Esophagus squamous epithelium (tissue), 5 donors: ENCODE results near the gene SYNDIG1L. TPM values are rescaled to one million over a fixed set of nuclear protein-coding genes. Genes with fewer than 3 reads are reported as not detected.

Experiments
- DNase-seq: peaks from one replicate; lab custom pipeline; 2025; lab: John Stamatoyannopoulos, UW
- H3K27ac ChIP-seq, 4 donors: fragments of 200-600 bp; sonication (generic); one replicate each; pipeline ENCODE4 v1.5.1; 2016 to 2019; ENCODE audit warnings: mild to moderate bottlenecking in 1 of 4
- H3K27me3 ChIP-seq, 4 donors: fragments of 200-600 bp; sonication (generic); 1 replicate in 3 of 4; 2 replicates in 1 of 4; pipeline versions ENCODE4 v1.5.1 to v1.6.0; 2017 to 2021; ENCODE audit warnings: antibody characterized with exemption in 1 of 4
- H3K36me3 ChIP-seq, 3 donors: fragments of 200-600 bp; sonication (generic); one replicate each; pipeline ENCODE4 v1.5.1; 2016 to 2019
- H3K4me1 ChIP-seq, 3 donors: fragments of 200-600 bp; sonication (generic); one replicate each; pipeline ENCODE4 v1.5.1; 2017 to 2019
- H3K4me3 ChIP-seq, 4 donors: fragments of 200-600 bp; sonication (generic); 1 replicate in 3 of 4; 2 replicates in 1 of 4; pipeline ENCODE4 v1.5.1; 2016 to 2019; ENCODE audit warnings: mild to moderate bottlenecking in 2 of 4, moderate library complexity in 1 of 4
- H3K9me3 ChIP-seq, 3 donors: fragments of 200-600 bp; sonication (generic); one replicate each; pipeline ENCODE4 v1.5.1; 2016 to 2019
- POLR2A ChIP-seq, 4 donors: fragments of 450-650 bp; IDR thresholded peaks; one replicate each; pipeline ENCODE4 v1.6.1; 2017; ENCODE audit warnings: antibody characterized with exemption in 4 of 4, mild to moderate bottlenecking in 4 of 4, moderate library complexity in 3 of 4
- WGBS, 2 donors: methylation state at CpG; one replicate each; pipeline ENCODE4 v1.1.5; 2018; 5-methylcytosine and 5-hydroxymethylcytosine counted together
- intact Hi-C: fragments of 100-400 bp; cut with DNase I; formaldehyde crosslinking; loops from one replicate; pipeline ENCODE4 v1.15.0; 2022
- total RNA-seq, 4 donors: library from RNA; depleted of rRNA; stranded (reverse); fragments of >200 nt; gene quantifications; one replicate each; pipeline ENCODE4 v1.1.0, GENCODE V29; 2016
- TF ChIP-seq, protein P1 (sequence below), 6 experiments: fragments of 450-650 bp in 4 of 6; fragments of 200-600 bp in 2 of 6; sonication (generic) in 2 of 6; IDR thresholded peaks; one replicate each; pipeline ENCODE4 v1.5.1; 2016 to 2019; ENCODE audit warnings: antibody characterized with exemption in 6 of 6, mild to moderate bottlenecking in 4 of 6, moderate library complexity in 4 of 6
- donor health status: DM: yes; HTN: yes; CAD: no.

SYNDIG1L gene
- total RNA-seq, 4 donors from 2014 or later = 0.19 TPM; not detected in 3

DNA sequence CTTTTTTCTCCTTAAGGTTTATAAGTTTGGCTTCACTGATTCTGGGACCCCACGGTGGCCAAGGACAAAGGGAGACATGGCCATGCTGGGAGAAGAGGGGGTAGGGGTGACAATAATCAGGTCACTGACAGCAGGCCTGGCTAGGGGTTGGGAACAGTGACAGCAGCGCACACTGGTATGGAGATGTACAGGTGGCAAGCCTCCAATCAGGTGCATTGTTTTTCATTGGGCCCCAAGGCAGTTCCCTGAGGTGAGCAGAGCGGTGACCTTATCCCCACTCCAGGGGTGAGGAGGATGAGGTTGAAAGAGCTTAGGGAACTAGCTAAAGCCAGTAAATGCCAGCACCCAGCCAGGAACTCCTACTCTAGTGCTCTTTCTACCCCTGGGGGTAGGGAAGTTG, 1.4 kb downstream of the SYNDIG1L start:
- no peaks in the 10 kb centered on the region for H3K9me3 ChIP-seq
- WGBS, 2 donors = 83 to 90% methylated on average over 2 to 3 of the region's 3 CpGs
- no peak for TF ChIP-seq POLR2A (IDR thresholded peaks at IDR 0.05)
- TF ChIP-seq, protein P1, sequence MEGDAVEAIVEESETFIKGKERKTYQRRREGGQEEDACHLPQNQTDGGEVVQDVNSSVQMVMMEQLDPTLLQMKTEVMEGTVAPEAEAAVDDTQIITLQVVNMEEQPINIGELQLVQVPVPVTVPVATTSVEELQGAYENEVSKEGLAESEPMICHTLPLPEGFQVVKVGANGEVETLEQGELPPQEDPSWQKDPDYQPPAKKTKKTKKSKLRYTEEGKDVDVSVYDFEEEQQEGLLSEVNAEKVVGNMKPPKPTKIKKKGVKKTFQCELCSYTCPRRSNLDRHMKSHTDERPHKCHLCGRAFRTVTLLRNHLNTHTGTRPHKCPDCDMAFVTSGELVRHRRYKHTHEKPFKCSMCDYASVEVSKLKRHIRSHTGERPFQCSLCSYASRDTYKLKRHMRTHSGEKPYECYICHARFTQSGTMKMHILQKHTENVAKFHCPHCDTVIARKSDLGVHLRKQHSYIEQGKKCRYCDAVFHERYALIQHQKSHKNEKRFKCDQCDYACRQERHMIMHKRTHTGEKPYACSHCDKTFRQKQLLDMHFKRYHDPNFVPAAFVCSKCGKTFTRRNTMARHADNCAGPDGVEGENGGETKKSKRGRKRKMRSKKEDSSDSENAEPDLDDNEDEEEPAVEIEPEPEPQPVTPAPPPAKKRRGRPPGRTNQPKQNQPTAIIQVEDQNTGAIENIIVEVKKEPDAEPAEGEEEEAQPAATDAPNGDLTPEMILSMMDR (IDR thresholded peaks at IDR 0.05) = no peak

DNA sequence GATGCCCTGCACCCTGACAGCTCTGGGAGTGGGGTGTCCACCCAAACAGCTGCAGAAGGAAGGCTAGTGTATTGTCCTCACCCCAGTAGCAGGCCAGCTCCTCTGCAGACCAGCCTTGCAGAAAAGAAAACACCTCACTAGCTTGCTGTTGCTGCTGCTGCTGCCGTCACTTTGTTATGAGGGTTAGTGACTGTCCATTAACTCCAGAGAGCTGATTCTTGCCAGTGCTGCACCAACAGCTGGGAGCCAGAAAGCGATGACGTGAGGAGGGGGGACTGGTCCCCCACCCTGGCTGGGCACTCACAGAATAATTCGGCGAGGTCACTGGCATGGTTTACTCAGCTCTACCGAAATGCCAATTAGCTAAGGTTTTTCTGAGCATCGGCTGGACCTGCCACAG, 2.8 kb downstream of the SYNDIG1L start:
- H3K4me3 ChIP-seq = no peak overlapping the region
- intact Hi-C loops = no loop called here
- H3K4me1 ChIP-seq = peaks cover 0 to 11% (median 3%) of the 10 kb centered on the region in 3 donors
- H3K36me3 ChIP-seq = no peaks in the 10 kb centered on the region
- WGBS, 2 donors = 86 to 87% methylated on average over 7 of the region's 7 CpGs
- peaks cover 0 to 67% (median 0%) of the 10 kb centered on the region in 4 donors for H3K27me3 ChIP-seq
- H3K27ac ChIP-seq = no peak overlapping the region
- no peaks in the 10 kb centered on the region for H3K9me3 ChIP-seq
- TF ChIP-seq POLR2A (IDR thresholded peaks at IDR 0.05) = no peak
- TF ChIP-seq, protein P1 (IDR thresholded peaks at IDR 0.05) = no peak
- DNase-seq = no peak

More for the DNA sequence above, 1.4 kb downstream of the SYNDIG1L start:
- Histone ChIP-seq H3K4me3 (no peak overlapping the region), H3K4me1 (peaks cover 0 to 11% (median 3%) of the 10 kb centered on the region in 3 donors), H3K36me3 (no peaks in the 10 kb centered on the region), H3K27me3 (peaks cover 0 to 54% (median 0%) of the 10 kb centered on the region in 4 donors), H3K27ac (no peak overlapping the region)
- DNase-seq = no peak
- intact Hi-C loops = no loop called here

DNA sequence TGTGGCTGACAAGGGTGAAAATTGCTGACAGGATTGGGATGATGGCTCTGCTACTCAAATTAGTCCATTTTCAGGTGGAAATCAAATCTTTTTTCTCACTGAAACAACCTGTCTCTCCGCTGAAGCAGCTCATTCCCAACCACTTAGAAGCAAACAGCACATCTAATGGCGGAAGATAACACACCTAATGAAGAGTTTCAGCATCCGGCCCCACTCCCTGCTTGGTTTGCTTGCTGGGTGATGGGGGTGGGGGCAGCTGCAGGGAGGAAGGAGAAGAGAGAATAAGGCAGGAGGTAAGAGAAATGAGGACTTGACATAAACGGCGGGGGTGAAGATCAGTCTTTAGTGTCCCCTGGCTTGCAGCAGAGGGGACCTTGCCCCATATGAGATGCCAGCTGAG, 4.0 kb downstream of the SYNDIG1L start:
- no peaks in the 10 kb centered on the region for H3K36me3 ChIP-seq
- 52 to 62% methylated on average over 5 of the region's 5 CpGs for WGBS, 2 donors
- H3K27me3 ChIP-seq = peaks cover 0 to 80% (median 0%) of the 10 kb centered on the region in 4 donors
- H3K4me1 ChIP-seq = peaks cover 0 to 11% (median 3%) of the 10 kb centered on the region in 3 donors
- no peaks in the 10 kb centered on the region for H3K9me3 ChIP-seq
- no peak for TF ChIP-seq POLR2A (IDR thresholded peaks at IDR 0.05)
- TF ChIP-seq, protein P1 (IDR thresholded peaks at IDR 0.05) = no peak
- H3K4me3 ChIP-seq = no peak overlapping the region
- no peak overlapping the region for H3K27ac ChIP-seq
- intact Hi-C loops = no loop called here
- DNase-seq = no peak

DNA sequence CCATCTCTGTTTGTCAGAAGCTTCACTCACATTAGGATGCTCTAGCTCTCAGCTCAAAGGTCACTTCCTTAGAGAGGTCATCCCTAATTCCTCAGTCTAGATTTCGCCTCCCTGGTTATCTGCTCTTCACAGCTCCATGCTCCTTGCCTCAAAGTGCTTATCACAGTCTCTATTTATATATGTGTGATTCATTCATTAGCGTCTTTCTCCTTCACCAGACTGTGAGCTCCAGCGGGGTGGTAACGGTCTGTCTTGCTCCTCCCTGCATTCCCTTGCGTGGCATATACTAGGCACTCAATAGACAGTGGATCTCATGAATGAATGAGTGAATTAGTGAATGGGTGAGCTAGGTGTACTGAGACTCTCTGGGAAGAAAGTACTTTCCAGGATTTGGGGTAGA, 6.9 kb downstream of the SYNDIG1L start:
- intact Hi-C loops = no loop called here

DNA sequence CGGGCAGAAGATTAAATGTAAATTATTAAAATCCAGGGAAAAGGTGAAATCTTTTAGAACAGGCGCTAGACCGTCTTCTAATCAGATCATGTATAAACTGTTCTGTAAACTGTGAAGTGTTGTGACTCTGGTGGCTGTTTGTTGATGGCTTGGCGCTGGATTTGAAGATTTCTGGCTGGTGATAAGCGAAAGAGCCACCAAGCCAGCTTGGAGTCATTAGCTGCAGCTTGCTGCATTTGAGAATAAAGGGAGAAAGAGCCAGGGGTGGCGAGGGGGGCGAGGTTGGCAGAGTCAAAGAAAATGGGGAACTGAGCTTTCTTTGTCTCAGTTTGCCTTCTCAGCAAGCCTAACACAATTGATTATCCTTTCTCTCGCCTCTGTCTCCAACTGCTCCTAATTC, 8.0 kb downstream of the SYNDIG1L start:
- no peak for DNase-seq
- no peak overlapping the region for H3K27ac ChIP-seq

More for the DNA sequence above, 6.9 kb downstream of the SYNDIG1L start:
- TF ChIP-seq, protein P1 (IDR thresholded peaks at IDR 0.05) = no peak
- no peak for TF ChIP-seq POLR2A (IDR thresholded peaks at IDR 0.05)
- H3K27ac ChIP-seq = no peak overlapping the region
- no peaks in the 10 kb centered on the region for H3K4me1 ChIP-seq
- no peak overlapping the region for H3K4me3 ChIP-seq
- peaks cover 0 to 74% (median 0%) of the 10 kb centered on the region in 4 donors for H3K27me3 ChIP-seq
- H3K36me3 ChIP-seq = no peaks in the 10 kb centered on the region
- H3K9me3 ChIP-seq = peaks cover 0 to 5% (median 0%) of the 10 kb centered on the region in 3 donors
- no peak for DNase-seq
- WGBS, 2 donors = 44 to 84% methylated on average over 3 to 5 of the region's 5 CpGs

More for the DNA sequence above, 8.0 kb downstream of the SYNDIG1L start:
- Histone ChIP-seq H3K27me3 (peaks cover 0 to 69% (median 0%) of the 10 kb centered on the region in 4 donors), H3K9me3 (peaks cover 0 to 5% (median 0%) of the 10 kb centered on the region in 3 donors), H3K4me3 (no peak overlapping the region), H3K4me1 (no peaks in the 10 kb centered on the region), H3K36me3 (no peaks in the 10 kb centered on the region)
- WGBS, 2 donors = 23 to 25% methylated on average over 8 of the region's 8 CpGs
- TF ChIP-seq POLR2A (IDR thresholded peaks at IDR 0.05) = no peak
- TF ChIP-seq, protein P1 (IDR thresholded peaks at IDR 0.05) = no peak
- intact Hi-C loops = no loop called here
